ENCODE data around the gene ABCA4.

GRCh38 chr1:94063379-94063778, 57.6 kb downstream of the ABCA4 start:
- TF ChIP-seq CTCF (IDR thresholded peaks at IDR 0.05) (peak; percentile 7 to 58 (median 44)), POLR2A (IDR thresholded peaks at IDR 0.05) (no peak)
